Forelimb muscle (tissue), 1 donor: ENCODE data around the gene RANBP1. TPM values are rescaled to one million over a fixed set of nuclear protein-coding genes. Genes with fewer than 3 reads are reported as not detected.
"Not testable (repeated sequence)": the region's sequence is repeated elsewhere in the genome, so short reads cannot be mapped to it uniquely, and the experiment has no call there.

ENCODE experiments used
- DNase-seq: peaks from one replicate; pipeline ENCODE4 v3.0.0-alpha.2; 2013; ENCODE audit warnings: low read depth
- polyA plus RNA-seq: library from polyadenylated mRNA; unstranded; fragments of 120-200 nt; gene quantifications from one replicate; pipeline ENCODE4 v1.2.1, GENCODE V29; 2013; ENCODE audit not compliant: insufficient read length

Gene RANBP1
- polyA plus RNA-seq, result 91.1 TPM

GRCh38 chr22:20115691-20116375 is at the start of gene RANBP1:
RANBP1 (plus strand) TSS chr22:20116104; CDS start chr22:20116185, 81 bp downstream.
- DNase-seq, result no peak

GRCh38 chr22:20066617-20067383 is 49.1 kb upstream of the RANBP1 start:
- DNase-seq, result no peak

- not testable (repeated sequence) for DNase-seq
These were observed 48.6 kb upstream of the RANBP1 start for GRCh38 chr22:20067384-20067682.

GRCh38 chr22:20068640-20069039 is 47.3 kb upstream of the RANBP1 start:
- no peak for DNase-seq

GRCh38 chr22:20069331-20070042 is 46.4 kb upstream of the RANBP1 start:
- DNase-seq, result no peak

GRCh38 chr22:20071524-20071972 is 44.4 kb upstream of the RANBP1 start:
- no peak for DNase-seq

GRCh38 chr22:20076627-20077172 is 39.2 kb upstream of the RANBP1 start:
- no peak for DNase-seq

GRCh38 chr22:20079745-20080444 is 36.0 kb upstream of the RANBP1 start, which contains the start of gene DGCR8:
DGCR8 (plus strand) TSS chr22:20080241; CDS start chr22:20085964, 5,723 bp downstream.
- DNase-seq, result peak; percentile 95

GRCh38 chr22:20080445-20080775 is 35.5 kb upstream of the RANBP1 start:
- no peak for DNase-seq

- DNase-seq, result peak; percentile 11
These were observed 34.9 kb upstream of the RANBP1 start for GRCh38 chr22:20080776-20081654.

- DNase-seq, result no peak
These were observed 32.6 kb upstream of the RANBP1 start for GRCh38 chr22:20083157-20083890.

- no peak for DNase-seq
These were observed 31.9 kb upstream of the RANBP1 start for GRCh38 chr22:20083891-20084546.

GRCh38 chr22:20084547-20085413 is 31.1 kb upstream of the RANBP1 start:
- DNase-seq, result no peak

- no peak for DNase-seq
These were observed 30.3 kb upstream of the RANBP1 start for GRCh38 chr22:20085651-20086050.

GRCh38 chr22:20086101-20086599 is 29.8 kb upstream of the RANBP1 start:
- no peak for DNase-seq

GRCh38 chr22:20086763-20087162 is 29.1 kb upstream of the RANBP1 start:
- DNase-seq, result no peak

- DNase-seq, result no peak
These were observed 28.3 kb upstream of the RANBP1 start for GRCh38 chr22:20087319-20088262.
